Skeletal muscle satellite cell (primary cell): ENCODE results near the gene CAMTA1.

Experiments used
- H3K27me3 ChIP-seq: 2 replicates; pipeline ENCODE4 v1.7.0; 2013; ENCODE audit warnings: low read length; ENCODE audit not compliant: control insufficient read depth, insufficient read depth
- H3K36me3 ChIP-seq: 2 replicates; pipeline ENCODE4 v1.7.0; 2013; ENCODE audit warnings: mild to moderate bottlenecking, control low read depth, low read length; ENCODE audit not compliant: insufficient read depth
- H3K4me1 ChIP-seq: 2 replicates; pipeline ENCODE4 v1.7.0; 2013; ENCODE audit warnings: low read length; ENCODE audit not compliant: control insufficient read depth, insufficient read depth
- H3K4me2 ChIP-seq: 2 replicates; pipeline ENCODE4 v1.7.0; 2013; ENCODE audit warnings: mild to moderate bottlenecking, low read length
- H3K4me3 ChIP-seq: 2 replicates; pipeline ENCODE4 v1.7.0; 2013; ENCODE audit warnings: low read length
- H3K9ac ChIP-seq: 2 replicates; pipeline ENCODE4 v1.7.0; 2013; ENCODE audit warnings: mild to moderate bottlenecking, low read depth, low read length, moderate library complexity
- H3K9me3 ChIP-seq: replicated peaks from 2 replicates; pipeline ENCODE4 v1.7.0; 2013; ENCODE audit warnings: mild to moderate bottlenecking, control low read depth, low read length

Gene CAMTA1

GRCh38 chr1:7669559-7670311 lies 884.5 kb downstream of the CAMTA1 start:
- Histone ChIP-seq H3K9ac (no peak overlapping the region), H3K4me3 (no peak overlapping the region), H3K4me2 (no peak overlapping the region), H3K36me3 (no peaks in the 10 kb centered on the region), H3K4me1 (no peaks in the 10 kb centered on the region), H3K27me3 (peaks cover 18% of the 10 kb centered on the region), H3K9me3 (no peaks in the 10 kb centered on the region)

DNA sequence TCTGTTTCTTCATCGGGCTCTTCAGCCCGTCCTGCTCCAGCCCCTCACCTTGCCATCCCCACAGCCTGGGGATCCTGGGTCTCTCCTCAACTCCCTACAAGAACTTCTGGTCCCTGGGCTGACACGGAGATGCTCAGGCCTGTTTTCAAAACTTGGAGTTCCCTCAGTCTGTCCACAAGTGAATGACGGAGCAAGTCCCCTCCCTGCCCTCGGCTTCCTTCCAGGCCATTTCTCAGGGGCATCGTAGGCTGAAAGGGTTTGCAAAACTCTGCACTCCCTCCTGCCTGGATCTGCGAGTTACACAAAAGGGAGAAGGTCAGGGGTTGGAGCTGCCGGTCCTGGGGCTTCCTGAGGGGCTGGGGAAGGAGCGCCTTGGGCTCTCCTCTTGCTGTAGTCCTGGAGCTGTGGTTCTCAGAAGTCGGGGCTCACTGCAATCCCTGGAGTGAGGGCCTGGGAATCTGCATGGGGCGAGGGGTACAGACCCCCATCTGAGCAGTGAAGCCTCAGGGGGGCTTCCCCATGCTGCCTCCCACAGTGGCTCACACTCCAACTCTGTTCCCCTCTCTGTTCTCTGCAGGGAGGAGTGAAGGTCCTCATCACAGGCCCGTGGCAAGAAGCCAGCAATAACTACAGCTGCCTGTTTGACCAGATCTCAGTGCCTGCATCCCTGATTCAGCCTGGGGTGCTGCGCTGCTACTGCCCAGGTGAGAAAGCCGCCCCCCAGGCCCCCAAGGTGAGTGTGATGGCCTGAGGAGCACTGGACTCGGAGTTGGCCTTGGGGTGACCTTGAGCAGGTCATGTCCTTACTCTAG lies 885.3 kb downstream of the CAMTA1 start:
- Histone ChIP-seq H3K9ac (no peak overlapping the region), H3K4me3 (no peak overlapping the region), H3K9me3 (no peaks in the 10 kb centered on the region), H3K4me2 (no peak overlapping the region), H3K36me3 (no peaks in the 10 kb centered on the region), H3K27me3 (peaks cover 26% of the 10 kb centered on the region), H3K4me1 (no peaks in the 10 kb centered on the region)

DNA sequence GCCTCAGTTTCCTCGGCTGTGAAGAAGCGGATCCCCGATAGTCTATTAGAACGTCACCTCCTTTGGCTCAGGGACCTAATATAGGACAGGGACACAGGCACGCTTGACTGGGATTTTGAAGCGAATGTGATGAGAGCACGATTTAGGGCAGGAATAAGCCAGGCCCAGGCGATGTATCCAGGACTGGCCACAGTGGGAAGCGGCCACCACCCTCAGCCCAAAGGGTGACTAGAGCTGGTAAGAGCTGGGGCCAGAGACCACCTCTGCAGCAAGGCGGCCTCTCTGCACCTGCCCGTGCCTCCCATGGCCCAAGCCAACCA lies 885.9 kb downstream of the CAMTA1 start:
- Histone ChIP-seq H3K4me1 (no peaks in the 10 kb centered on the region), H3K27me3 (peaks cover 29% of the 10 kb centered on the region), H3K36me3 (no peaks in the 10 kb centered on the region), H3K4me2 (no peak overlapping the region), H3K9me3 (no peaks in the 10 kb centered on the region), H3K9ac (no peak overlapping the region), H3K4me3 (no peak overlapping the region)

DNA sequence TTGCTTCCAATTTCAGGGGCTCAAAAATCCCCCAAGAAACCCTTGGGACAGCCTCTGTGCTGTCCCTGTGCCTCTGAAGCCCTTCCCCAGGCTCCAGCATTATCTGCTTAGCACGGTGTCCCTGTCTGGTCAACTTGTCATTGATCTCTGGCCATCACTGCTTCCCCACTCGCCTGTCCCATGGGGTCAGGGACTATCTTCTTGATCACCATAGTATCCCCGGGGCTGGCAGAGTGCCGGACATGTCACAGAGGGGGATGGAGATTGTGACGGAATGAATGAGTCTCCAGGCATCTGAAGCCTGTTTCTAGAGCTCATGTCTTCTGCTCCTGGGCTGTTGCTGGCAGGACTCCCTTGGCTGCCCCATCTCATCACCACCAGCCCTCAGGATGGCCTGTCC lies 886.4 kb downstream of the CAMTA1 start:
- H3K27me3 ChIP-seq, result peaks cover 29% of the 10 kb centered on the region
- H3K9me3 ChIP-seq, result no peaks in the 10 kb centered on the region
- no peaks in the 10 kb centered on the region for H3K4me1 ChIP-seq

GRCh38 chr1:7672864-7673263 lies 887.6 kb downstream of the CAMTA1 start:
- Histone ChIP-seq H3K36me3 (no peaks in the 10 kb centered on the region), H3K9me3 (no peaks in the 10 kb centered on the region), H3K4me1 (no peaks in the 10 kb centered on the region), H3K9ac (no peak overlapping the region), H3K27me3 (peaks cover 29% of the 10 kb centered on the region), H3K4me2 (no peak overlapping the region), H3K4me3 (no peak overlapping the region)

More for the DNA sequence above, 886.4 kb downstream of the CAMTA1 start:
- no peak overlapping the region for H3K4me2 ChIP-seq
- H3K9ac ChIP-seq, result no peak overlapping the region
- no peaks in the 10 kb centered on the region for H3K36me3 ChIP-seq
- H3K4me3 ChIP-seq, result no peak overlapping the region

DNA sequence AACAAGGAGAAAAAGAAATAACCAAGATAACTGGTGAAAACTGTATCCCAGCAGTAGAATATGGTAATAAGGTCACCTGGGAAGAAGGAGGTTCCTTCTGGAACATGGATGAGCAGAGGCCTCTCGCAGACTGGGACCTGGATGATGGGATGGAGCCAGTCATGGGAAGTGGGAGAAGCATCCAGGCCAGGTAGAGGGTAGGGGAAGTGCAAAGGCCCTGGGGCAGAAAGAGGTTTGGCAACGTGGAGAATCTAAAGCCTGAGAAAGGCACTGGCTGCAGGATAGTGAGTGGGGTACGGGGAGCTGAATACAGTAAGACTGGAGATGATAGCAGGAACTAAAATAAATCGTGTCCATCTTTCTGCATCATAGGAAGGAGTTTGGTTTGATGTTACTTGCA lies 889.7 kb downstream of the CAMTA1 start:
- H3K9me3 ChIP-seq, result no peaks in the 10 kb centered on the region
- no peaks in the 10 kb centered on the region for H3K4me1 ChIP-seq
- no peak overlapping the region for H3K4me2 ChIP-seq
- H3K36me3 ChIP-seq, result no peaks in the 10 kb centered on the region
- no peak overlapping the region for H3K9ac ChIP-seq
- peaks cover 32% of the 10 kb centered on the region for H3K27me3 ChIP-seq
- no peak overlapping the region for H3K4me3 ChIP-seq

- H3K36me3 ChIP-seq, result no peaks in the 10 kb centered on the region
- no peak overlapping the region for H3K9ac ChIP-seq
- no peak overlapping the region for H3K4me3 ChIP-seq
- H3K27me3 ChIP-seq, result peaks cover 32% of the 10 kb centered on the region
- no peaks in the 10 kb centered on the region for H3K9me3 ChIP-seq
- no peak overlapping the region for H3K4me2 ChIP-seq
- H3K4me1 ChIP-seq, result no peaks in the 10 kb centered on the region
Observed at GRCh38 chr1:7675431-7676273, 890.4 kb downstream of the CAMTA1 start.

GRCh38 chr1:7676274-7676945 lies 891.2 kb downstream of the CAMTA1 start:
- Histone ChIP-seq H3K4me3 (no peak overlapping the region), H3K9me3 (no peaks in the 10 kb centered on the region), H3K27me3 (peaks cover 39% of the 10 kb centered on the region), H3K4me1 (no peaks in the 10 kb centered on the region), H3K4me2 (no peak overlapping the region), H3K36me3 (no peaks in the 10 kb centered on the region), H3K9ac (no peak overlapping the region)

GRCh38 chr1:7677111-7677510 lies 891.9 kb downstream of the CAMTA1 start:
- no peaks in the 10 kb centered on the region for H3K36me3 ChIP-seq
- H3K4me3 ChIP-seq, result no peak overlapping the region
- no peak overlapping the region for H3K9ac ChIP-seq
- no peaks in the 10 kb centered on the region for H3K4me1 ChIP-seq
- H3K9me3 ChIP-seq, result no peaks in the 10 kb centered on the region
- H3K27me3 ChIP-seq, result peaks cover 33% of the 10 kb centered on the region
- no peak overlapping the region for H3K4me2 ChIP-seq

GRCh38 chr1:7677815-7678214 lies 892.6 kb downstream of the CAMTA1 start:
- Histone ChIP-seq H3K4me3 (no peak overlapping the region), H3K4me2 (no peak overlapping the region), H3K4me1 (no peaks in the 10 kb centered on the region), H3K9me3 (no peaks in the 10 kb centered on the region), H3K9ac (no peak overlapping the region), H3K36me3 (no peaks in the 10 kb centered on the region), H3K27me3 (peaks cover 33% of the 10 kb centered on the region)
